Natural killer cell (primary cell): ENCODE measurements around the gene CMIP. TPM values are rescaled to one million over a fixed set of nuclear protein-coding genes. Genes with fewer than 3 reads are reported as not detected.

Source experiments
- ATAC-seq, 3 donors: fragments of 150-1000 bp in 2 of 3; fragments of 200-7000 bp in 1 of 3; cut with Tn5 transposase; 1 replicate in 1 of 3; 2 replicates in 2 of 3; pipeline ENCODE4 v1.10.0; 2021; ENCODE audit warnings: mild to moderate bottlenecking in 2 of 3, moderate library complexity in 2 of 3
- DNase-seq, 2 donors: peaks; one replicate each; pipeline versions ENCODE4 v3.0.0 to v3.0.0-alpha.2; 2013 to 2021; ENCODE audit warnings: mixed read lengths in 1 of 2
- H3K27ac ChIP-seq: one replicate; pipeline ENCODE4 v1.5.1; 2013; ENCODE audit warnings: mild to moderate bottlenecking, low read length
- H3K27me3 ChIP-seq: one replicate; pipeline ENCODE4 v1.6.1; 2013; ENCODE audit warnings: low read length; ENCODE audit not compliant: control insufficient read depth, insufficient read depth
- H3K36me3 ChIP-seq: one replicate; pipeline ENCODE4 v1.6.1; 2013; ENCODE audit warnings: low read length; ENCODE audit not compliant: control insufficient read depth, insufficient read depth
- H3K4me1 ChIP-seq: one replicate; pipeline ENCODE4 v1.6.1; 2013; ENCODE audit warnings: low read length; ENCODE audit not compliant: control insufficient read depth, insufficient read depth
- H3K4me3 ChIP-seq: one replicate; pipeline ENCODE4 v1.5.1; 2013; ENCODE audit warnings: low read length
- H3K9me3 ChIP-seq: one replicate; pipeline ENCODE4 v1.6.1; 2013; ENCODE audit warnings: low read length; ENCODE audit not compliant: control insufficient read depth, insufficient read depth
- H3K27ac Mint-ChIP-seq, 2 donors: one replicate each; pipeline ENCODE4 v1.8.0; 2022; ENCODE audit warnings: mild to moderate bottlenecking in 2 of 2, mixed read lengths in 2 of 2, moderate library complexity in 1 of 2
- H3K27me3 Mint-ChIP-seq, 2 donors: one replicate each; pipeline ENCODE4 v1.8.0; 2022; ENCODE audit warnings: low read depth in 2 of 2, mixed read lengths in 2 of 2
- H3K36me3 Mint-ChIP-seq: one replicate; pipeline ENCODE4 v1.8.0; 2022; ENCODE audit warnings: mixed read lengths
- H3K4me1 Mint-ChIP-seq, 2 donors: one replicate each; pipeline ENCODE4 v1.8.0; 2022; ENCODE audit warnings: mixed read lengths in 2 of 2
- H3K4me3 Mint-ChIP-seq: one replicate; pipeline ENCODE4 v1.8.0; 2022; ENCODE audit warnings: mild to moderate bottlenecking, moderate library complexity, mixed read lengths
- H3K9me3 Mint-ChIP-seq, 2 donors: one replicate each; pipeline ENCODE4 v1.8.0; 2022; ENCODE audit warnings: mixed read lengths in 2 of 2
- CTCF ChIP-seq: fragments of 200-600 bp; IDR thresholded peaks from one replicate; pipeline ENCODE4 v1.8.0; 2022; ENCODE audit warnings: antibody characterized with exemption
- WGBS: methylation state at CpG from one replicate; pipeline ENCODE4 v1.1.7; 2013; ENCODE audit warnings: missing lambda C conversion rate; ENCODE audit not compliant: insufficient coverage; 5-methylcytosine and 5-hydroxymethylcytosine counted together
- intact Hi-C: fragments of 100-400 bp; cut with micrococcal nuclease; formaldehyde crosslinking; loops from one replicate; pipeline ENCODE4 v1.14.2; 2022
- total RNA-seq, 4 donors: library from RNA; stranded (reverse); fragments of 120-200 nt in 1 of 4; gene quantifications; one replicate each; pipeline versions ENCODE4 v1.2.3 to v1.2.4, GENCODE V29; 2013 to 2022

Gene CMIP
- total RNA-seq, 3 donors from 2014 or later (not counting 1 experiment from before 2014, with no cell fraction given) = 88.2 to 115 (median 91.5) TPM

GRCh38 chr16:81607805-81608522, 163.4 kb downstream of the CMIP start:
- DNase-seq = no peak
- H3K4me3 Mint-ChIP-seq = no peak overlapping the region
- WGBS = 92% methylated on average over 6 of the region's 6 CpGs
- peaks cover 18 to 33% of the 10 kb centered on the region in 2 donors for H3K4me1 Mint-ChIP-seq
- H3K27me3 Mint-ChIP-seq = no peaks in the 10 kb centered on the region
- no peaks in the 10 kb centered on the region for H3K9me3 Mint-ChIP-seq
- Histone ChIP-seq H3K27me3 (no peaks in the 10 kb centered on the region), H3K27ac (no peak overlapping the region), H3K4me1 (no peaks in the 10 kb centered on the region), H3K36me3 (peaks cover 25% of the 10 kb centered on the region), H3K9me3 (no peaks in the 10 kb centered on the region), H3K4me3 (no peak overlapping the region)
- ATAC-seq = no peak
- H3K36me3 Mint-ChIP-seq = no peaks in the 10 kb centered on the region
- TF ChIP-seq CTCF = no peak
- no peak overlapping the region for H3K27ac Mint-ChIP-seq
- intact Hi-C loops = no loop called here

- Mint-ChIP-seq H3K4me3 (no peak overlapping the region), H3K9me3 (no peaks in the 10 kb centered on the region), H3K36me3 (no peaks in the 10 kb centered on the region), H3K27me3 (no peaks in the 10 kb centered on the region), H3K4me1 (peaks cover 14 to 33% of the 10 kb centered on the region in 2 donors), H3K27ac (peak overlapping the region in 1 of 2 donors; percentile 52)
- Histone ChIP-seq H3K4me1 (no peaks in the 10 kb centered on the region), H3K27me3 (no peaks in the 10 kb centered on the region), H3K36me3 (peaks cover 25% of the 10 kb centered on the region), H3K4me3 (no peak overlapping the region), H3K27ac (no peak overlapping the region), H3K9me3 (no peaks in the 10 kb centered on the region)
- DNase-seq = no peak
- no peak for ATAC-seq
- 70% methylated on average over 13 of the region's 13 CpGs for WGBS
- TF ChIP-seq CTCF = no peak
- intact Hi-C loops = no loop called here
Observed at GRCh38 chr16:81608523-81609209, 164.1 kb downstream of the CMIP start.

- Histone ChIP-seq H3K36me3 (peaks cover 25% of the 10 kb centered on the region), H3K27me3 (no peaks in the 10 kb centered on the region), H3K4me1 (no peaks in the 10 kb centered on the region), H3K27ac (no peak overlapping the region), H3K9me3 (no peaks in the 10 kb centered on the region), H3K4me3 (no peak overlapping the region)
- H3K27ac Mint-ChIP-seq = peak overlapping the region in 1 of 2 donors; percentile 52
- no peaks in the 10 kb centered on the region for H3K27me3 Mint-ChIP-seq
- no peaks in the 10 kb centered on the region for H3K9me3 Mint-ChIP-seq
- ATAC-seq = no peak
- intact Hi-C loops = no loop called here
- H3K4me1 Mint-ChIP-seq = peaks cover 12 to 33% of the 10 kb centered on the region in 2 donors
- H3K4me3 Mint-ChIP-seq = no peak overlapping the region
- H3K36me3 Mint-ChIP-seq = no peaks in the 10 kb centered on the region
- DNase-seq = no peak
- 94% methylated on average over 11 of the region's 11 CpGs for WGBS
- TF ChIP-seq CTCF = no peak
Observed at GRCh38 chr16:81609323-81609892, 164.8 kb downstream of the CMIP start.
